GM12878 (cell line): Measurements from ENCODE around the gene NTN3. TPM values are rescaled to one million over a fixed set of nuclear protein-coding genes. Genes with fewer than 3 reads are reported as not detected.

Experiments
- ATAC-seq: fragments of 200-7000 bp; cut with Tn5 transposase; 3 replicates; pipeline ENCODE4 v1.9.1; 2020; ENCODE audit warnings: mild to moderate bottlenecking, moderate library complexity
- BruUV-seq: library from RNA; stranded (reverse); fragments of 400-500 nt; replicated peaks from 2 replicates; lab custom pipeline; 2021; lab: Mats Ljungman, UMichigan
- CTCF ChIA-PET: fragments of 300-600 bp; sonication (Branson Sonifier 250); formaldehyde crosslinking; extraction: SDS; loops from one replicate; lab custom pipeline; 2021; ENCODE audit warnings: inconsistent platforms; lab: Yijun Ruan, JAX
- POLR2A ChIA-PET: fragments of 350-600 bp; formaldehyde crosslinking; extraction: SDS; loops from one replicate; lab custom pipeline; 2021; ENCODE audit warnings: inconsistent platforms; lab: Charles Lee
- RAD21 ChIA-PET: fragments of 300-600 bp; sonication (Branson Sonifier 250); formaldehyde crosslinking; loops from one replicate; lab custom pipeline; 2023; ENCODE audit warnings: antibody characterized with exemption; ENCODE audit not compliant: unreplicated experiment; lab: Charles Lee
- SMC1A ChIA-PET: fragments of 300-600 bp; sonication (Branson Sonifier 250); formaldehyde crosslinking; loops from one replicate; lab custom pipeline; 2023; ENCODE audit not compliant: unreplicated experiment, uncharacterized antibody; lab: Charles Lee
- DNase-seq: peaks from one replicate; pipeline ENCODE4 v3.0.0-alpha.2; 2011; ENCODE audit warnings: low read depth, low spot score
- FAIRE-seq: peaks from 3 replicates; lab custom pipeline; 2011; peaks lifted over from hg19 to GRCh38; lab: Jason Lieb, UNC
- H2AFZ ChIP-seq: 2 replicates; pipeline ENCODE4 v1.6.0; 2011; ENCODE audit warnings: low read depth, low read length, control low read depth; ENCODE audit not compliant: control insufficient read depth
- H3K27ac ChIP-seq: 2 replicates; pipeline ENCODE4 v1.5.1; 2011; ENCODE audit warnings: control low read depth; ENCODE audit not compliant: control insufficient read depth, insufficient read depth
- H3K27me3 ChIP-seq, 2 experiments: replicated peaks in 1 of 2; 2 replicates each; pipeline versions ENCODE4 v1.6.0 to v1.6.1; 2011; ENCODE audit warnings: low read length in 1 of 2; ENCODE audit not compliant: control insufficient read depth in 2 of 2, insufficient read depth in 2 of 2
- H3K36me3 ChIP-seq, 2 experiments: 2 replicates each; pipeline ENCODE4 v1.5.1; 2011; ENCODE audit warnings: low read length in 1 of 2; ENCODE audit not compliant: control insufficient read depth in 2 of 2, insufficient read depth in 2 of 2
- H3K4me1 ChIP-seq: 2 replicates; pipeline ENCODE4 v1.6.1; 2011; ENCODE audit warnings: mild to moderate bottlenecking, low read length, moderate library complexity, mixed read lengths; ENCODE audit not compliant: control insufficient read depth, insufficient read depth
- H3K4me2 ChIP-seq: 2 replicates; pipeline ENCODE4 v1.6.0; 2011; ENCODE audit warnings: control low read depth; ENCODE audit not compliant: control insufficient read depth, insufficient read depth
- H3K4me3 ChIP-seq: fragments of 200-600 bp; sonication (generic); 2 replicates; pipeline ENCODE4 v1.5.1; 2016
- H3K79me2 ChIP-seq: 2 replicates; pipeline ENCODE4 v1.6.0; 2011; ENCODE audit warnings: low read length; ENCODE audit not compliant: control insufficient read depth, insufficient read depth
- H3K9ac ChIP-seq: 2 replicates; pipeline ENCODE4 v1.8.0; 2011; ENCODE audit warnings: low read length, control low read depth, mixed read lengths; ENCODE audit not compliant: control insufficient read depth, insufficient read depth
- H3K9me3 ChIP-seq: replicated peaks from 3 replicates; pipeline ENCODE4 v1.5.1; 2011; ENCODE audit warnings: mild to moderate bottlenecking, low read length; ENCODE audit not compliant: control insufficient read depth, insufficient read depth
- H4K20me1 ChIP-seq: 2 replicates; pipeline ENCODE4 v1.6.0; 2011; ENCODE audit not compliant: control insufficient read depth, insufficient read depth
- CBX3 ChIP-seq: fragments of 200-600 bp; sonication (generic); IDR thresholded peaks from 2 replicates; pipeline ENCODE4 v1.6.1; 2016; ENCODE audit warnings: low read depth, borderline replicate concordance
- CEBPB ChIP-seq, 2 experiments: fragments of 150-350 bp in 1 of 2; IDR thresholded peaks; 2 replicates each; pipeline ENCODE4 v1.6.1; 2012 to 2014; ENCODE audit warnings: low read depth in 2 of 2, low read length in 2 of 2, borderline replicate concordance in 1 of 2, inconsistent platforms in 1 of 2
- RUNX3 ChIP-seq: IDR thresholded peaks from 2 replicates; pipeline ENCODE4 v1.6.1; 2012; ENCODE audit warnings: low read length, inconsistent platforms
- SMAD1 ChIP-seq: fragments of 450-650 bp; IDR thresholded peaks from 2 replicates; pipeline ENCODE4 v1.6.1; 2018; ENCODE audit warnings: mild to moderate bottlenecking, low read depth; ENCODE audit not compliant: partially characterized antibody
- STAT1 ChIP-seq: fragments of 450-650 bp; conservative IDR thresholded peaks from 2 replicates; pipeline ENCODE4 v1.6.1; 2014; ENCODE audit warnings: antibody characterized with exemption, mild to moderate bottlenecking
- STAT3 ChIP-seq: IDR thresholded peaks from 2 replicates; pipeline ENCODE4 v1.6.1; 2011; ENCODE audit warnings: low read depth, low read length, improper control_type of control experiment
- ZBED1 ChIP-seq: IDR thresholded peaks from 2 replicates; pipeline ENCODE4 v1.6.1; 2016; ENCODE audit warnings: borderline replicate concordance
- WGBS: methylation state at CpG from one replicate; pipeline ENCODE4 v1.1.6; 2016; ENCODE audit warnings: low lambda C conversion rate; ENCODE audit not compliant: insufficient replicate concordance, insufficient coverage; ENCODE audit errors: missing lambda C conversion rate; 5-methylcytosine and 5-hydroxymethylcytosine counted together
- in situ Hi-C: fragments of 300-500 bp; cut with MboI; formaldehyde crosslinking; loops from 9 replicates; pipeline ENCODE4 v1.14.3; 2018; ENCODE audit warnings: mixed read lengths
- intact Hi-C: fragments of 100-400 bp; cut with micrococcal nuclease; formaldehyde crosslinking; loops from one replicate; pipeline ENCODE4 v1.14.2; 2022; ENCODE audit not compliant: unreplicated experiment
- polyA plus RNA-seq, 11 experiments: library from polyadenylated mRNA; depleted of rRNA in 4 of 11; unstranded in 6 of 11; stranded (reverse) in 5 of 11; fragments of >200 nt; fragmentation: Nextera tagmentation in 4 of 11; fragmentation: Illumina TruSeq in 1 of 11; extraction: Ambion mirVana in 4 of 11; extraction: Trizol in 1 of 11; gene quantifications; 1 replicate in 1 of 11; 2 replicates in 10 of 11; pipeline versions ENCODE4 v1.2.1 to v1.2.3, GENCODE V29; 2011 to 2016; ENCODE audit warnings: inconsistent platforms in 2 of 11, missing spikeins in 2 of 11, low read depth in 1 of 11
- total RNA-seq, 4 experiments: library from RNA; depleted of rRNA in 3 of 4; stranded (reverse); fragments of >200 nt in 3 of 4; fragmentation: Illumina TruSeq in 1 of 4; extraction: Trizol in 1 of 4; gene quantifications; 2 replicates each; pipeline versions ENCODE4 v1.2.1 to v1.2.3, GENCODE V29; 2013 to 2021
- TF ChIP-seq, protein P1 (sequence below): fragments of 450-650 bp; IDR thresholded peaks from 2 replicates; pipeline ENCODE4 v1.6.1; 2016; ENCODE audit warnings: mild to moderate bottlenecking, moderate library complexity, borderline replicate concordance
- TF ChIP-seq, protein P2 (sequence below): fragments of 450-650 bp; IDR thresholded peaks from 2 replicates; pipeline ENCODE4 v1.6.1; 2017; ENCODE audit warnings: low read depth, mild to moderate bottlenecking, moderate library complexity
- TF ChIP-seq, protein P3 (sequence below): IDR thresholded peaks from 2 replicates; pipeline ENCODE4 v1.6.1; 2011; ENCODE audit warnings: low read depth, mild to moderate bottlenecking, low read length, moderate library complexity, borderline replicate concordance; ENCODE audit errors: extremely low read depth
- TF ChIP-seq, protein P4 (sequence below): fragments of 450-650 bp; IDR thresholded peaks from 2 replicates; pipeline ENCODE4 v1.6.1; 2017; ENCODE audit warnings: mild to moderate bottlenecking, low read depth, inconsistent platforms; ENCODE audit not compliant: poor library complexity, severe bottlenecking

The NTN3 gene
- total and polyA plus RNA-seq, 10 of the 15 experiments (the other 5 are each of a cell fraction or from before 2014, with no cell fraction given): 0.04 TPM; not detected in 9

DNA sequence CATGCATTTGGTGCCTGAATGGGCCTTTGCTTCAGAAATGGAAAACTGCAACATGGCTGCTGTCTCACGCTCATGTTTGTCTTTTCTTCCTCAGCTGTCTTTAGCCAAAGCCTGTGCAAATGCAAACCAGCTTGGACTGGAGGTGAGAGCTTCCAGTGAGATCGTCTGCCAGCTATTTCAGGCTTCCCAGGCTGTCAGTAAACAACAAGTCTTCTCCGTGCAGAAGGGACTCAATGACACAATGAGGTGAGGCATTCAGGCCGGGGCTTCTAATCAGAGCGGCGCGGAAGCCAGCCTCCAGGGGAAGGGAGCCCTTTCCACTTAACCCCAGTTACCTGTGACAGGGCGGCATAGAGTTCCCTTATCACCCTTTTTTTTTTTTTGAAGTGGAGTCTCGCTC lies 27.5 kb upstream of the NTN3 start:
- POLR2A ChIA-PET: no interaction called here

More for the DNA sequence above, 27.5 kb upstream of the NTN3 start:
- H3K27ac ChIP-seq: no peak overlapping the region
- RAD21 ChIA-PET: no interaction called here
- intact Hi-C loops: no loop called here
- no peaks in the 10 kb centered on the region for H3K9me3 ChIP-seq
- no TSS peak for BruUV-seq
- FAIRE-seq (no peak), DNase-seq (no peak), ATAC-seq (no peak)
- no peak overlapping the region for H3K9ac ChIP-seq
- CTCF ChIA-PET: interaction anchor here (0.7 to 1.2 kb wide), 2 partner anchors 12 to 303 kb away, joined by 3 read pairs; no protein-coding TSS in a partner anchor
- H4K20me1 ChIP-seq: no peaks in the 10 kb centered on the region
- no peak overlapping the region for H3K4me3 ChIP-seq
- SMC1A ChIA-PET: interaction anchor here (1.3 to 1.4 kb wide), 2 partner anchors 9 to 14 kb away, joined by 3 to 4 read pairs; partner anchors contain the start of gene CCNF
- in situ Hi-C loops: no loop called here
- H3K36me3 ChIP-seq: peaks cover 33 to 37% of the 10 kb centered on the region in 2 experiments
- TF ChIP-seq RUNX3 (no peak), SMAD1 (no peak), STAT3 (no peak), CEBPB (IDR thresholded peaks at IDR 0.05; ENCODE audit: borderline replicate concordance in 1 of 2, low read depth in 2 of 2, low read length in 2 of 2) (no peak), STAT1 (no peak), ZBED1 (no peak), CBX3 (no peak)
- TF ChIP-seq, protein P1, sequence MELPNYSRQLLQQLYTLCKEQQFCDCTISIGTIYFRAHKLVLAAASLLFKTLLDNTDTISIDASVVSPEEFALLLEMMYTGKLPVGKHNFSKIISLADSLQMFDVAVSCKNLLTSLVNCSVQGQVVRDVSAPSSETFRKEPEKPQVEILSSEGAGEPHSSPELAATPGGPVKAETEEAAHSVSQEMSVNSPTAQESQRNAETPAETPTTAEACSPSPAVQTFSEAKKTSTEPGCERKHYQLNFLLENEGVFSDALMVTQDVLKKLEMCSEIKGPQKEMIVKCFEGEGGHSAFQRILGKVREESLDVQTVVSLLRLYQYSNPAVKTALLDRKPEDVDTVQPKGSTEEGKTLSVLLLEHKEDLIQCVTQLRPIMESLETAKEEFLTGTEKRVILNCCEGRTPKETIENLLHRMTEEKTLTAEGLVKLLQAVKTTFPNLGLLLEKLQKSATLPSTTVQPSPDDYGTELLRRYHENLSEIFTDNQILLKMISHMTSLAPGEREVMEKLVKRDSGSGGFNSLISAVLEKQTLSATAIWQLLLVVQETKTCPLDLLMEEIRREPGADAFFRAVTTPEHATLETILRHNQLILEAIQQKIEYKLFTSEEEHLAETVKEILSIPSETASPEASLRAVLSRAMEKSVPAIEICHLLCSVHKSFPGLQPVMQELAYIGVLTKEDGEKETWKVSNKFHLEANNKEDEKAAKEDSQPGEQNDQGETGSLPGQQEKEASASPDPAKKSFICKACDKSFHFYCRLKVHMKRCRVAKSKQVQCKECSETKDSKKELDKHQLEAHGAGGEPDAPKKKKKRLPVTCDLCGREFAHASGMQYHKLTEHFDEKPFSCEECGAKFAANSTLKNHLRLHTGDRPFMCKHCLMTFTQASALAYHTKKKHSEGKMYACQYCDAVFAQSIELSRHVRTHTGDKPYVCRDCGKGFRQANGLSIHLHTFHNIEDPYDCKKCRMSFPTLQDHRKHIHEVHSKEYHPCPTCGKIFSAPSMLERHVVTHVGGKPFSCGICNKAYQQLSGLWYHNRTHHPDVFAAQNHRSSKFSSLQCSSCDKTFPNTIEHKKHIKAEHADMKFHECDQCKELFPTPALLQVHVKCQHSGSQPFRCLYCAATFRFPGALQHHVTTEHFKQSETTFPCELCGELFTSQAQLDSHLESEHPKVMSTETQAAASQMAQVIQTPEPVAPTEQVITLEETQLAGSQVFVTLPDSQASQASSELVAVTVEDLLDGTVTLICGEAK: no peak
- TF ChIP-seq, protein P2, sequence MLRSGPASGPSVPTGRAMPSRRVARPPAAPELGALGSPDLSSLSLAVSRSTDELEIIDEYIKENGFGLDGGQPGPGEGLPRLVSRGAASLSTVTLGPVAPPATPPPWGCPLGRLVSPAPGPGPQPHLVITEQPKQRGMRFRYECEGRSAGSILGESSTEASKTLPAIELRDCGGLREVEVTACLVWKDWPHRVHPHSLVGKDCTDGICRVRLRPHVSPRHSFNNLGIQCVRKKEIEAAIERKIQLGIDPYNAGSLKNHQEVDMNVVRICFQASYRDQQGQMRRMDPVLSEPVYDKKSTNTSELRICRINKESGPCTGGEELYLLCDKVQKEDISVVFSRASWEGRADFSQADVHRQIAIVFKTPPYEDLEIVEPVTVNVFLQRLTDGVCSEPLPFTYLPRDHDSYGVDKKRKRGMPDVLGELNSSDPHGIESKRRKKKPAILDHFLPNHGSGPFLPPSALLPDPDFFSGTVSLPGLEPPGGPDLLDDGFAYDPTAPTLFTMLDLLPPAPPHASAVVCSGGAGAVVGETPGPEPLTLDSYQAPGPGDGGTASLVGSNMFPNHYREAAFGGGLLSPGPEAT: no peak
- TF ChIP-seq, protein P3, sequence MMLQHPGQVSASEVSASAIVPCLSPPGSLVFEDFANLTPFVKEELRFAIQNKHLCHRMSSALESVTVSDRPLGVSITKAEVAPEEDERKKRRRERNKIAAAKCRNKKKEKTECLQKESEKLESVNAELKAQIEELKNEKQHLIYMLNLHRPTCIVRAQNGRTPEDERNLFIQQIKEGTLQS: no peak
- TF ChIP-seq, protein P4, sequence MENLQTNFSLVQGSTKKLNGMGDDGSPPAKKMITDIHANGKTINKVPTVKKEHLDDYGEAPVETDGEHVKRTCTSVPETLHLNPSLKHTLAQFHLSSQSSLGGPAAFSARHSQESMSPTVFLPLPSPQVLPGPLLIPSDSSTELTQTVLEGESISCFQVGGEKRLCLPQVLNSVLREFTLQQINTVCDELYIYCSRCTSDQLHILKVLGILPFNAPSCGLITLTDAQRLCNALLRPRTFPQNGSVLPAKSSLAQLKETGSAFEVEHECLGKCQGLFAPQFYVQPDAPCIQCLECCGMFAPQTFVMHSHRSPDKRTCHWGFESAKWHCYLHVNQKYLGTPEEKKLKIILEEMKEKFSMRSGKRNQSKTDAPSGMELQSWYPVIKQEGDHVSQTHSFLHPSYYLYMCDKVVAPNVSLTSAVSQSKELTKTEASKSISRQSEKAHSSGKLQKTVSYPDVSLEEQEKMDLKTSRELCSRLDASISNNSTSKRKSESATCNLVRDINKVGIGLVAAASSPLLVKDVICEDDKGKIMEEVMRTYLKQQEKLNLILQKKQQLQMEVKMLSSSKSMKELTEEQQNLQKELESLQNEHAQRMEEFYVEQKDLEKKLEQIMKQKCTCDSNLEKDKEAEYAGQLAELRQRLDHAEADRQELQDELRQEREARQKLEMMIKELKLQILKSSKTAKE: no peak
- H3K79me2 ChIP-seq: no peaks in the 10 kb centered on the region
- H3K4me1 ChIP-seq: peaks cover 12% of the 10 kb centered on the region
- WGBS: 91% methylated on average over 8 of the region's 9 CpGs
- H3K4me2 ChIP-seq: no peak overlapping the region
- no peak overlapping the region for H2AFZ ChIP-seq
- H3K27me3 ChIP-seq: no peaks in the 10 kb centered on the region
